PC-3 (cell line): Measurements from ENCODE around the gene FBN2.

Experiments used
- CTCF ChIP-seq: fragments of 300-600 bp; sonication (generic); conservative IDR thresholded peaks from 2 replicates; pipeline ENCODE4 v1.5.1; 2017; ENCODE audit warnings: antibody characterized with exemption, low read depth, mild to moderate bottlenecking, low read length
- EZH2phosphoT487 ChIP-seq: fragments of 300-600 bp; sonication (generic); IDR thresholded peaks from 2 replicates; pipeline ENCODE4 v1.6.1; 2018; ENCODE audit warnings: mild to moderate bottlenecking, antibody characterized with exemption, low read length, borderline replicate concordance

GRCh38 chr5:128519827-128520226, 18.2 kb downstream of the FBN2 start:
- TF ChIP-seq CTCF (no peak), EZH2phosphoT487 (no peak)
